ENCODE measurements around the gene LIN28A. TPM values are rescaled to one million over a fixed set of nuclear protein-coding genes. Genes with fewer than 3 reads are reported as not detected.
"Not testable (repeated sequence)": the region's sequence is repeated elsewhere in the genome, so short reads cannot be mapped to it uniquely, and the experiment has no call there.

LIN28A gene
- polyA plus RNA-seq, 1 of the 3 experiments (the other 2 are of a cell fraction), result not detected

- no peak overlapping the region for H3K9ac ChIP-seq
- TF ChIP-seq PBX3 (IDR thresholded peaks at IDR 0.05) (no peak), TCF12 (IDR thresholded peaks at IDR 0.05) (no peak), RCOR1 (IDR thresholded peaks at IDR 0.05; ENCODE audit: low read length) (no peak), JUND (IDR thresholded peaks at IDR 0.05) (no peak), USF1 (IDR thresholded peaks at IDR 0.05; ENCODE audit: borderline replicate concordance, low read depth) (no peak), FOXM1 (IDR thresholded peaks at IDR 0.05; ENCODE audit: low read depth) (no peak), RXRA (IDR thresholded peaks at IDR 0.05; ENCODE audit: borderline replicate concordance, low read depth) (no peak), POLR2AphosphoS5 (IDR thresholded peaks at IDR 0.05; ENCODE audit: low read depth, low read length) (no peak), TEAD4 (IDR thresholded peaks at IDR 0.05; ENCODE audit: borderline replicate concordance, insufficient read depth) (no peak), MXI1 (IDR thresholded peaks at IDR 0.05; ENCODE audit: low read depth, low read length) (no peak), EP300 (IDR thresholded peaks at IDR 0.05; ENCODE audit: borderline replicate concordance in 1 of 2, low read depth in 1 of 2, low read length in 1 of 2) (no peak), YY1 (IDR thresholded peaks at IDR 0.05; ENCODE audit: low read depth) (no peak), GABPA (IDR thresholded peaks at IDR 0.05; ENCODE audit: low read depth) (no peak), FOSL2 (IDR thresholded peaks at IDR 0.05; ENCODE audit: borderline replicate concordance, low read depth) (no peak), IRF3 (IDR thresholded peaks at IDR 0.05; ENCODE audit: low read depth, low read length) (no peak), EZH2phosphoT487 (IDR thresholded peaks at IDR 0.05; ENCODE audit: borderline replicate concordance, low read depth) (no peak)
- no peak overlapping the region for H3K4me3 ChIP-seq (ENCODE audit: low read depth in 2 of 2, low read length in 1 of 2)
- H2AFZ ChIP-seq (ENCODE audit: low read depth), result no peak overlapping the region
- no peaks in the 10 kb centered on the region for H3K27me3 ChIP-seq (ENCODE audit: insufficient read depth)
- H3K36me3 ChIP-seq (replicated peaks in 1 of 2; ENCODE audit: control insufficient read depth in 1 of 2, insufficient read depth in 2 of 2, low read length in 1 of 2), result no peaks in the 10 kb centered on the region
- WGBS (ENCODE audit: low lambda C conversion rate), result 69% methylated on average over 2 of the region's 2 CpGs
- H3K27ac ChIP-seq (ENCODE audit: low read depth in 2 of 2, low read length in 1 of 2), result no peak overlapping the region
- ChIA-PET POLR2A (no interaction called here), CTCF (interaction anchor here (0.8 to 7.5 kb wide), 3 partner anchors 10 to 88 kb away, joined by 3 to 89 read pairs (median 9); no protein-coding TSS in a partner anchor)
- H3K4me2 ChIP-seq, result no peak overlapping the region
- H3K9me3 ChIP-seq, result no peaks in the 10 kb centered on the region
- peaks cover 0 to 6% of the 10 kb centered on the region in 2 experiments; a peak in 2 of 4 replicates for H3K4me1 ChIP-seq (ENCODE audit: control insufficient read depth in 1 of 2, insufficient read depth in 2 of 2, low read depth in 1 of 2, low read length in 1 of 2)
- no peak for DNase-seq
- H3K9me2 ChIP-seq, result no peaks in the 10 kb centered on the region
- peaks cover 13% of the 10 kb centered on the region for H3F3A ChIP-seq (replicated peaks; ENCODE audit: insufficient read depth)
- H4K20me1 ChIP-seq (ENCODE audit: insufficient read depth), result no peaks in the 10 kb centered on the region
- H3K79me2 ChIP-seq (ENCODE audit: insufficient read depth), result no peaks in the 10 kb centered on the region
These were observed 36.8 kb upstream of the LIN28A start for GRCh38 chr1:26373789-26374188.

GRCh38 chr1:26374361-26374760, 36.3 kb upstream of the LIN28A start:
- CTCF ChIA-PET, result interaction anchor here (0.8 to 7.5 kb wide), 7 partner anchors 11 to 95 kb away, joined by 3 to 89 read pairs (median 6); partner anchors contain the start of gene SH3BGRL3
- H3K27ac ChIP-seq (ENCODE audit: low read depth in 2 of 2, low read length in 1 of 2); H3K4me2 ChIP-seq; H3K9ac ChIP-seq; H3K4me3 ChIP-seq (ENCODE audit: low read depth in 2 of 2, low read length in 1 of 2); H4K20me1 ChIP-seq (ENCODE audit: insufficient read depth); POLR2A ChIA-PET; H2AFZ ChIP-seq (ENCODE audit: low read depth); H3K79me2 ChIP-seq (ENCODE audit: insufficient read depth); H3K36me3 ChIP-seq (replicated peaks in 1 of 2; ENCODE audit: control insufficient read depth in 1 of 2, insufficient read depth in 2 of 2, low read length in 1 of 2); H3K4me1 ChIP-seq (ENCODE audit: control insufficient read depth in 1 of 2, insufficient read depth in 2 of 2, low read depth in 1 of 2, low read length in 1 of 2); H3K9me2 ChIP-seq; H3K9me3 ChIP-seq; H3K27me3 ChIP-seq (ENCODE audit: insufficient read depth); DNase-seq: not testable (repeated sequence)
- peaks cover 14% of the 10 kb centered on the region for H3F3A ChIP-seq (replicated peaks; ENCODE audit: insufficient read depth)
- WGBS (ENCODE audit: low lambda C conversion rate), result 50% methylated on average over 2 of the region's 2 CpGs

All from SK-N-SH (cell line).